Body of pancreas (tissue), 4 donors: ENCODE data around the gene LRRC51.

Experiments
- CTCF ChIP-seq, 7 experiments: fragments of 450-650 bp in 4 of 7; fragments of 200-600 bp in 3 of 7; sonication (generic) in 3 of 7; IDR thresholded peaks; one replicate each; pipeline ENCODE4 v1.5.1; 2016 to 2019; ENCODE audit warnings: antibody characterized with exemption in 7 of 7
- POLR2A ChIP-seq, 3 donors: fragments of 450-650 bp; IDR thresholded peaks; one replicate each; pipeline ENCODE4 v1.6.1; 2016; ENCODE audit warnings: antibody characterized with exemption in 3 of 3, mild to moderate bottlenecking in 2 of 3

- no peak for TF ChIP-seq POLR2A (IDR thresholded peaks at IDR 0.05)
- TF ChIP-seq CTCF (IDR thresholded peaks at IDR 0.05), result no peak
These were observed 4.9 kb upstream of the LRRC51 start for GRCh38 chr11:72075756-72076155.
